Naive B cell (primary cell): Measurements from ENCODE around the gene CD99. TPM values are rescaled to one million over a fixed set of nuclear protein-coding genes. Genes with fewer than 3 reads are reported as not detected.

Source experiments
- ATAC-seq, 2 donors: fragments of 150-1000 bp; cut with Tn5 transposase; 2 replicates each; pipeline ENCODE4 v1.10.0; 2021; ENCODE audit warnings: low read depth in 2 of 2, mild to moderate bottlenecking in 2 of 2, moderate library complexity in 2 of 2
- DNase-seq: peaks from one replicate; pipeline ENCODE4 v3.0.0; 2022
- H3K27ac Mint-ChIP-seq, 6 donors: one replicate each; pipeline ENCODE4 v1.8.0; 2020 to 2022; ENCODE audit warnings: mild to moderate bottlenecking in 6 of 6, mixed read lengths in 6 of 6, moderate library complexity in 5 of 6, inconsistent platforms in 2 of 6
- H3K27me3 Mint-ChIP-seq, 3 donors: one replicate each; pipeline ENCODE4 v1.8.0; 2021 to 2022; ENCODE audit warnings: mixed read lengths in 3 of 3, mild to moderate bottlenecking in 1 of 3
- H3K36me3 Mint-ChIP-seq, 2 donors: one replicate each; pipeline ENCODE4 v1.8.0; 2020 to 2022; ENCODE audit warnings: mixed read lengths in 2 of 2, inconsistent platforms in 1 of 2, mild to moderate bottlenecking in 1 of 2
- H3K4me1 Mint-ChIP-seq, 3 donors: one replicate each; pipeline ENCODE4 v1.8.0; 2020 to 2022; ENCODE audit warnings: mixed read lengths in 3 of 3, inconsistent platforms in 1 of 3, mild to moderate bottlenecking in 1 of 3, moderate library complexity in 1 of 3
- H3K4me3 Mint-ChIP-seq, 8 donors: one replicate each; pipeline ENCODE4 v1.8.0; 2020 to 2022; ENCODE audit warnings: mild to moderate bottlenecking in 8 of 8, mixed read lengths in 8 of 8, moderate library complexity in 8 of 8, inconsistent platforms in 2 of 8
- H3K9me3 Mint-ChIP-seq, 7 donors: one replicate each; pipeline ENCODE4 v1.8.0; 2020 to 2022; ENCODE audit warnings: mixed read lengths in 7 of 7, mild to moderate bottlenecking in 5 of 7, inconsistent platforms in 2 of 7, moderate library complexity in 1 of 7
- polyA plus RNA-seq, 6 donors: library from polyadenylated mRNA; unstranded; fragments of 300-500 nt; fragmentation: Illumina TruSeq; gene quantifications; one replicate each; pipeline ENCODE4 v1.2.3, GENCODE V29; 2021; ENCODE audit warnings: low read depth in 6 of 6

The CD99 gene
- polyA plus RNA-seq, 6 donors from 2014 or later = 85.3 to 132 (median 119) TPM

DNA sequence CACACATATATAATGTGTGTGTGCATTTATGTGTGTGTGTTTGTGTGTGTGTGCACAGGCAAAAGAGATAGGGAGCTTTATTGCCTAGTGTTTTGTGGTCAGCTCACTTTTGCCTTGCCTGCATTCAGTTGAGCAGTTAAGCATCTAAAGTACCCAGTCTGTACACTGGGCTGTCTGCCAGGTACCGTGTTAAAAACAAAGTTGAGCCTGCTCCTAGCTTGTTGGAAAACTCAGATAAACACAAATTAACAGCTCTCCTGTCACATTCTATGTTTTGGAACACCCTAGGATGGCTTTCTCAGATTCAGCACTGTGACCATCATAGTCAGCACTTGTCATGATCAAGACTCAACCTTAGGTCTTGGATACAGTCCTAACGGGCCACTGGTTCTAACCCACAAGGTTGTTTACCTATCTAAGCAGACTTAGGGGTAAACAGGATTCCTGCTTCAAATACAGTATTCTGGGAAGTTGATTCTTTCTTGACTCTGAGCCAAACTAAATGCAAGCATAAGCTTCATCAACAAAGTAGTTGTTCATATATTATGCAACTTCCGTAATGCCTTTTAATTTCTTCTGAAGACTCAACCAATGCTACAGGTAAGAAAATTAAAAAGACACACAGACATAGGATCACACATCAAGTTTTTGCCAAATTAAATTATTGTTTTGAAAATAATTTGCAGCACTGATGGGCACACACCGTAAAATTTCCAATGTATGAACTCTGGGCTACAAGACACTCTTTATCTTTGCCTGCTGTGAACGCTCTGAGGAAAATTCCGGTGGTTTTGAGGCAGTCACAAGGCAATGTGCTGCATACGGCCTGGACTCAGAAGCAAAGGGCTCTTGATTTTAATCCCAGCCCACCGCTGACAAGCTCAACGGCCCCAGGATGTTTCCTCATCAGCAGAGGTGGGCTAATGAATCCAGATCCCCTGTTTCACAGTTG lies 11.3 kb upstream of the CD99 start:
- peaks cover 0 to 20% of the 10 kb centered on the region in 2 donors for H3K36me3 Mint-ChIP-seq
- no peaks in the 10 kb centered on the region for H3K27me3 Mint-ChIP-seq
- H3K27ac Mint-ChIP-seq = peak overlapping the region in 1 of 6 donors; percentile 18
- peaks cover 0 to 4% (median 0%) of the 10 kb centered on the region in 3 donors for H3K4me1 Mint-ChIP-seq
- ATAC-seq (no peak), DNase-seq (no peak)
- H3K9me3 Mint-ChIP-seq = peaks cover 0 to 4% (median 0%) of the 10 kb centered on the region in 7 donors
- H3K4me3 Mint-ChIP-seq = no peak overlapping the region

DNA sequence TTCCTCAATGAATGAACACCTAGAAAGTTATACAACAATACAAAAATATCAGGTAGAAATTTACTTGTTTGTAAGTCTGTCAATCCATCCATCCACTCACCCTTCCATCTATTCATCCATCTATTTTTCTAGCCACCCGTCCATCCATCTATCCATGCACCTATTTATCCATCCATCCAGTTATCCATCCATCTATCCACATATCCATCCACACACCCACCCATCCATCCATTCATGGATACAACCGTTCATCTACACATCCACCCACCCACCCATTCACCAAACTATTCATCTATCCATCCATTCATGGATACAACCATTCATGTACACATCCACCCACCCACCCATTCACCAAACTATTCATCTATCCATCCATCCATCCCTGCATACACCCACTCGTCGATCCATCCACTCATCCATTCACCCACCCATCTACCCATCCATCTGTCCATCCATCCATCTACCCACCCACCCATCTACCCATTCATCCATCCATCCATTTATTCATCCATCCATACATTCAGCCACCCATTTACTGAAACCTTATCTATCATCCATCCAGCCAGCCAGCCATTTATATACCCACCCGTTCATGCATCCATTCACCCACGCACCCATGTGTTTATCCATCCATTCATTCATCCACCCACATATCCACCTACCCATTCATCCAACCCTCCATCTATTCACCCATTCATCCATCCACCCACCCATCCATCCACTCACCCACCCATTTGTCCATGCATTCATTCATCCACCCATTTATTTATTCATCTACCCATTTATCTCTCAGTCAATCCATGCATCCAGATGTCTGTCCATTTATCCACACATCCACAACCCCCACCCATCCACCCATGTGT lies 10.4 kb upstream of the CD99 start:
- DNase-seq (no peak), ATAC-seq (no peak)
- peaks cover 0 to 20% of the 10 kb centered on the region in 2 donors for H3K36me3 Mint-ChIP-seq
- no peak overlapping the region for H3K4me3 Mint-ChIP-seq
- H3K27me3 Mint-ChIP-seq = no peaks in the 10 kb centered on the region
- H3K9me3 Mint-ChIP-seq = peaks cover 0 to 4% (median 0%) of the 10 kb centered on the region in 7 donors
- H3K4me1 Mint-ChIP-seq = peaks cover 0 to 4% (median 0%) of the 10 kb centered on the region in 3 donors
- peak overlapping the region in 2 of 6 donors; percentile 18 to 30 for H3K27ac Mint-ChIP-seq

DNA sequence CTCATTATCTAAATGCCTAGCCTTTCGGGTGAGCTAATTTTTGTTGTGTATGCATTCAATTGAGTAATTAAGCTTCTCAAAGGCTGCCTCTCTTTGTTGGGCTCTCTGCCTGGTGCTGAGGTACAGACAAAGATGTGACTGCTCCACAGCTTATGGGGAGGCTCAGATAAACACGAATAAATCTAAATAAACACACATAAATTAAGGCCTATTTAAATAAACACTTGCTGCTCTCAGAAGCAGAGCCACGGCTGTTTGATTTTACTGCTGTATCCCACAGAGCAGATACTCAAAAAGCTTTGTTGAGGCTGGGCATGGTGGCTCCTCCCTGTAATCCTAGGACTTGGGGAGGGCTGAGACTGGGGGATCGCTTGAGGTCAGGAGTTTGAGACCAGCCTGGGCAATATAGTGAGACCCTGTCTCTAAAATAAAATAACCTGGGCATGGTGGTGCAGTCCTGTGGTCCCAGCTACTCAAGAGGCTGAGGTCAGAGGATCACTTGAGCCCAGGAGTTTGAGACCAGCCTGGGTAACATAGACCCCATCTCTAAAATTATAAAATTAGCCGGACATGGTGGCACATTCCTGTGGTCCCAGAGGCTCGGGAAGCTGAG lies 8.4 kb upstream of the CD99 start:
- Mint-ChIP-seq H3K36me3 (peaks cover 0 to 20% of the 10 kb centered on the region in 2 donors), H3K4me3 (no peak overlapping the region), H3K9me3 (peaks cover 0 to 4% (median 0%) of the 10 kb centered on the region in 7 donors), H3K27ac (no peak overlapping the region), H3K4me1 (peaks cover 0 to 9% (median 0%) of the 10 kb centered on the region in 3 donors), H3K27me3 (no peaks in the 10 kb centered on the region)
- DNase-seq (no peak), ATAC-seq (no peak)

DNA sequence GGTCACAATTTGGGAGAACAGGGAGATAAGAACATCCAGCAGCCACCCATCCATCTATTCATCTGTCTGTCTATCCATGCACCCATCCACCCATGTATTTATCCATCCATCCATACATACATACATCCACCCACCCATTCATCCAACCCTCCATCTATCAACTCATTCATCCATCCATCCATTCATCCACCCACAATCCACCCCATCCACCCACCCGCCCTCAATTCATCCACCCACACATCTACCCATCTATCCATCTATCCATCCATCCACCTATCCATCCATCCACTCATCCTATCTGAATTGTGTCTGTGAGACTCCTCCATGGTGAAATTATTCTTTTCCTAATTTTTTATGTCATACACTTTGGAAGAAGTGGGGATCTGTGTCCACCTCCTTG lies 6.8 kb upstream of the CD99 start:
- Mint-ChIP-seq H3K4me1 (peaks cover 0 to 9% (median 0%) of the 10 kb centered on the region in 3 donors), H3K27ac (peak overlapping the region in 2 of 6 donors; percentile 44 to 78), H3K4me3 (no peak overlapping the region), H3K36me3 (peaks cover 0 to 20% of the 10 kb centered on the region in 2 donors), H3K27me3 (no peaks in the 10 kb centered on the region), H3K9me3 (peaks cover 0 to 4% (median 0%) of the 10 kb centered on the region in 7 donors)
- DNase-seq (no peak), ATAC-seq (no peak)

DNA sequence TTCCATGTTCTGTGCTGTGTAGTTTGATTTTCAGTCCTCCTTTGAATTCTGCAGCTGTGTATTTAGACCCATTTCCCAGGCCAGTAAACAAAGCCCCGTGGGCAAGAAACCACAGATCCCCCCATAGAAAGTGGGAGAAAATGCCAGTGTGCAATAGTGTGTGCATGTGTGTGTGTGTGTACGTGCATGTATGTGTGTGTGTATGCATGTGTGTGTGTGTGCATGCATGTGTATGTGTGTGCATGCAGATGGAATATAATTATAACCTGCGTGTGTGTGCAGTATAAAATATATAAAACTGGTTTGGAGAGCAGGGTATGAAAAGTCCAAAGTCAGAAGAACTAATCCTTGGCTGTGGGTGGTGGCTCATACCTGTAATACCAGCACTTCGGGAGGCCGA lies 5.2 kb upstream of the CD99 start:
- H3K9me3 Mint-ChIP-seq = peaks cover 0 to 3% (median 0%) of the 10 kb centered on the region in 7 donors
- H3K27ac Mint-ChIP-seq = no peak overlapping the region
- no peak for ATAC-seq
- H3K27me3 Mint-ChIP-seq = no peaks in the 10 kb centered on the region
- H3K4me1 Mint-ChIP-seq = peaks cover 0 to 9% (median 6%) of the 10 kb centered on the region in 3 donors
- no peak overlapping the region for H3K4me3 Mint-ChIP-seq
- peaks cover 0 to 12% of the 10 kb centered on the region in 2 donors for H3K36me3 Mint-ChIP-seq
- DNase-seq = no peak

DNA sequence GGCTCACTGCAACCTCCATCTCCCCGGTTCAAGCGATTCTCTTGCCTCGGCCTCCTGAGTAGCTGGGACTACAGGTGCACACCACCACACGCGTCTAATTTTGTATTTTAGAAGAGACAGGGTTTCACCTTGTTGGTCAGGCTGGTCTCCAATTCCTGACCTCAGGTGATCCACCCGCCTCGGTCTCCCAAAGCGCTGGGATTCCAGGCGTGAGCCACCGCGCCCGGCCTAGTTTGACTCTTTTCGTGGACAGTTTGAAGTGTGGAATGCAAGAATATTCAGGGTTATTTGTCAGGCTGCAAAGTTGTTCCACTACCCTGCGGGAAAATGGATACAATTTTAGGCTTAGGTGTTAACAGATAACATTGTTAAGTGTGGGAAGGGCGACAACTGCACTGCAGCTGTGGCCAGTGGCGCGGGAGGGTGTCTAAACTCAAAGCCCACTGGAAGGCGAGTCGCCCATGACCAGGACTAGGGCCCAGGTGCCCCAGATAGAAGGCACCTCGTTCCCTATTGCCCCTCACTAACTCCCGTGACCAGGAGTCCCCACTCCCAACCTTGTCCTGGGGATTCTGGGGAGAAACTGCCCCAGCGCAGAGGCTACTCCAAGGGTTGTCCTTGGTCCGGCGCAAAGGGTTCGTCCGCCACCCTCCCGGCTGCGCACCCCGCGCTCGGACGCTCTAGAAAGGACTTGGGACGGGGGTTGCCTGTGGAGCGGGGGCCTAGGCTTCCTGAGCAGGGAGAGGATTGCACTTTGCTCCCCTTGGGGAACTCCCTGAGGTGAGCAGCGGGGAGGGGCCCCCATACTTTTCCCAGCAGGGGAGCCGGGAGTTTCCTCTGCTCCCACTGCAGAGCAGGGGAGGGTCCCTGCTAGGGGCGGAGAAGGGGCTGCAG lies 1.1 kb upstream of the CD99 start:
- H3K27ac Mint-ChIP-seq = peak overlapping the region; percentile 36 to 81 (median 60)
- peak overlapping the region; percentile 52 to 93 (median 89) for H3K4me3 Mint-ChIP-seq
- H3K4me1 Mint-ChIP-seq = peaks cover 28 to 39% (median 31%) of the 10 kb centered on the region in 3 donors
- no peaks in the 10 kb centered on the region for H3K27me3 Mint-ChIP-seq
- DNase-seq (no peak), ATAC-seq (no peak)
- no peaks in the 10 kb centered on the region for H3K9me3 Mint-ChIP-seq
- no peaks in the 10 kb centered on the region for H3K36me3 Mint-ChIP-seq

DNA sequence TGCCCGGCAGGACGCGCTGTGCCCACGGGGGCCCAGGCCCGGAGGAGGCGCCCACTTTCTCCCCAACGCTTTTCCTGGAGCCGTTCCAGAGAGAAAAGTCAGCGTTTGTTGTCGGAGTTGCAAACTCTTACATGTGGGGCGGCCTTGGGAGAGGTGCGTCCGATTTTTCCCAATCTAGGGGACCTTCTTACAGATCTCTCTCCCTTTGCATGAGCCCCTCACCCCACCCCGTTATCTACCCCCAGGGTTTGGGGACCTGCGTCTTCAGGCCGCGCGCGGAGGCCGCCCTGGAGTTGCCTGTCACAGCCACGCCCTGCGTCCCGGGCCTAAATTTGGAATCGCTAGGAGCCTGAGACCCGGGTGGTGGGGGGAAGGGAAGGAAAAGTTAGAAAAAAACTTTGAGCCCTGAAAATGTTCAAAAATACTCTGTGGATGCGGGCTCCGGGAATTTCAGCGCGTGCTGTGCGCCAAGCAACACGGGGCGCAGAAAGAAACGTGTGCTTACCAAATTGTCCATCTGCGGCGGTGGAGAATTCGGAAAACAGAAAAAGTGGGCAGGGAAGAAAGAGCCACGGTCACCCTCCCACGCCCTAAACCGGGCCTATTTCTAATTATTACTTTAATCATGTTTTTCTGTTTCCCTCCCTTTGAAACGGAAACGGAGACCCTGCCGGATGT lies 587 bp downstream of the CD99 start:
- peak overlapping the region in 5 of 6 donors; percentile 61 to 95 (median 78) for H3K27ac Mint-ChIP-seq
- peaks cover 37 to 54% (median 48%) of the 10 kb centered on the region in 3 donors for H3K4me1 Mint-ChIP-seq
- DNase-seq = no peak
- peaks cover 0 to 2% (median 0%) of the 10 kb centered on the region in 7 donors for H3K9me3 Mint-ChIP-seq
- no peaks in the 10 kb centered on the region for H3K27me3 Mint-ChIP-seq
- peak overlapping the region; percentile 88 to 95 (median 92) for H3K4me3 Mint-ChIP-seq
- no peaks in the 10 kb centered on the region for H3K36me3 Mint-ChIP-seq
- peak; percentile 1 to 2 for ATAC-seq

DNA sequence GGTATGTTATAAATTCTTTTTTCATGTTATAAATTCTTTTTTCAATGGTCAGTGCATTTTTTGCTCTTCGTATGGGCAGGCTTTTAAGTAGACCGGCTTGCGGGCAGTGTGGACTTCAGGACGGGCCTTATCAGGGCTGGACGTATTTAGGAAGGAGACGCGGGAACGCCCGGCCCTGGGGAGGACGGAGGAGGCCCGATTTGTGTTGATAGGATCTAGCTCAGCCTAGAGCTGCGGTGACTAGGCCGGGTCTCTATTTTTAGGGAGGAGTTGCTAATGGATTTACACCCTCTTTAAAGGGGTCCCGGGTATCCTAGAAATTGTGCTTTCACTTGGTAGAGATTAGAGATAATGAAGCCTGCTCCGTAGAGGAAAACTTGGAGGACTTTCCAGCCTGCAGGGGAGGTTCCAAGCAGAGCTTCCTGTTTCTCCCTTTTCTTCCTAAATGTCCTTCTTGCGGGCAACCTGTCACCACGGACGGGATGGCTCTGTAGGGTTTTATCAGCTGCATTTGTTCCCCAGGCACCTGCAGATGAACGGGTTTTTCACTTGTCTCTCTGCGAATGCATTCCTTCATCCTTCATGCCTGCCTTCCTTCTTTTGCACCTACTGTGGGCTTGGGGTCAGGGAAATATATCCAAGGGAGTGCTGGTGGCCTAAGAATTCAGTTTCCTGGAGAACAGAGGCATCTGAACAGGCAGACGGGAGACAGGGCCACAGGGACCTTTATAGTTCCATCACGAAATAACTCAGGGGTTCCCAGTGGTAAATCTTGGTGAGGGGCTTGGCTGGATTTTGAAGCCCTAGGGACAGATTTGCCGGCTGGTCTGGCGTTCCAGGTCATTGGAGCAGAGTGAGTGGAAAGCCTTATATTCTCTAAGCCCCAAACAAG lies 1.4 kb downstream of the CD99 start:
- ATAC-seq = no peak
- Mint-ChIP-seq H3K27ac (peak overlapping the region; percentile 55 to 92 (median 76)), H3K4me1 (peaks cover 40 to 62% (median 56%) of the 10 kb centered on the region in 3 donors), H3K9me3 (peaks cover 0 to 2% (median 0%) of the 10 kb centered on the region in 7 donors), H3K36me3 (no peaks in the 10 kb centered on the region), H3K27me3 (no peaks in the 10 kb centered on the region), H3K4me3 (peak overlapping the region; percentile 88 to 95 (median 92))
- DNase-seq = no peak

DNA sequence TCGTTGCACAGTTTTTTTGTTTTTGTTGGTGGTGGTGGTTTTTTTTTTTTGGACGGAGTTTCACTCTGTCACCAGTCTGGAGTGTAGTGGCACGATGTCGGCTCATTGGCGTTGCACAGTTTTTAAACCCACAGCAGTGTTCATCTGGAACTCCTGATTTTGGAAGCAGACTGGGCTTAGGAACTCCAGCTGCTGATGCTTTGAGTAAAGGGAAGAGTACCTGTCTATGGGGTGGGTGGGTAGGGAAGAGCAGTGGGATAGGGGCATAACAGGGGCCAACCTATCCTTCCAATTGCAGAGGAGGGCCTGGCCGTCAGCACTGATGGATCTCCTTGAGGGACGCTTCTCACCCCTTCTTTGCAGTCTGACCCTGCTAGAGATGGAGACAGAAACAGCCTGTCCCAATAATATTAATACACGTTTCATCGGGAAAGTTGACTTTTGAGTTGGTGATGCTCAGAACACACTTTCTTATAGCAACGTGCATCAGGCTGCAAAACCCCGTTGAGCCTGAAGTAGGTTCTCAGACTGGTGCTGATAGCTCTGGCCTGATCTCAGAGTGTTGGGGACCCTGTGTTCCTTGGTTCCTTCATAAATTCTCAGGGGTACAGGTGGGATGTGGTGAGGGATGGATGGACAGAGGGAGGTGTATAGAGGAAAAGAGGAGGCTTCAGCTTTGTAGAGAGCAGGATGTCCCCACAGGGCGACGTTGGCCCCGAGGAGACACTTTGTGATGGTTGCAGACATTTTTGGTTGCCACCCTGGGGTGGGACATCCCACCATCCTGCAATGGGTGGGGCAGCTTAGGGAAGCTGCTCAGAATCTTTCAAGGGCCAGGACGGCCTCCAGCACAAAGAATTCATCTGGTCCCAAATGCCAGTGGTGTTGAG lies 2.3 kb downstream of the CD99 start:
- Mint-ChIP-seq H3K27me3 (no peaks in the 10 kb centered on the region), H3K36me3 (no peaks in the 10 kb centered on the region), H3K9me3 (peaks cover 0 to 2% (median 0%) of the 10 kb centered on the region in 7 donors), H3K4me1 (peaks cover 45 to 71% (median 65%) of the 10 kb centered on the region in 3 donors), H3K27ac (peak overlapping the region in 4 of 6 donors; percentile 48 to 76 (median 58)), H3K4me3 (peak overlapping the region; percentile 88 to 95 (median 92))
- no peak for DNase-seq
- no peak for ATAC-seq

DNA sequence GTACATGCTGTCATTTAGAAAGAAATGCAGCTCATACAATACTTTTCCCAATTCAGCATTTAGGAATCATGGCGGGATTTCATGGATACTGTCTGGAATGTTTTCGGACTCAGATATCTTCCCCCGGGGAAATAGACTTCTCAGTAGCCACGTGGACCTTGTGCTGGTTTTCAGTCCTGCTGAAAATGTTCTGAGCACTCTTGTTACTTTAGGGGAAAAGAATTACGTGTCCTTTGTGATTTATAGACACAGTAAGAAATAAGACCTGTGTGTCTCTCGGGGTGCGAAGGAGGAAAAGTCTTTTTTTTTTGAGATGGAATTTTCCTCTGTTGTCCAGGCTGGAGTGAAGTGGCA lies 3.8 kb downstream of the CD99 start:
- ATAC-seq = no peak
- peak overlapping the region in 1 of 6 donors; percentile 72 for H3K27ac Mint-ChIP-seq
- peaks cover 53 to 84% (median 78%) of the 10 kb centered on the region in 3 donors for H3K4me1 Mint-ChIP-seq
- H3K9me3 Mint-ChIP-seq = peaks cover 0 to 2% (median 0%) of the 10 kb centered on the region in 7 donors
- DNase-seq = no peak
- peak overlapping the region in 2 of 8 donors; percentile 32 to 67 for H3K4me3 Mint-ChIP-seq
- no peaks in the 10 kb centered on the region for H3K27me3 Mint-ChIP-seq
- peaks cover 2% of the 10 kb centered on the region in 2 donors for H3K36me3 Mint-ChIP-seq
